IMR-90 (cell line): Measurements from ENCODE around the gene REPIN1.

ENCODE experiments used
- BHLHE40 ChIP-seq: fragments of 150-350 bp; IDR thresholded peaks from 2 replicates; pipeline ENCODE4 v1.6.1; 2016; ENCODE audit warnings: mild to moderate bottlenecking, low read depth, low read length
- CTCF ChIP-seq: conservative IDR thresholded peaks from 2 replicates; pipeline ENCODE4 v1.5.1; 2012; ENCODE audit warnings: mild to moderate bottlenecking, low read depth, low read length, improper control_type of control experiment
- MXI1 ChIP-seq: IDR thresholded peaks from 2 replicates; pipeline ENCODE4 v1.6.1; 2012; ENCODE audit warnings: low read depth, mild to moderate bottlenecking, low read length, moderate library complexity, borderline replicate concordance
- POLR2A ChIP-seq: IDR thresholded peaks from 2 replicates; pipeline ENCODE4 v1.6.1; 2012; ENCODE audit warnings: mild to moderate bottlenecking, low read depth, low read length
- RAD21 ChIP-seq: IDR thresholded peaks from 2 replicates; pipeline ENCODE4 v1.6.1; 2012; ENCODE audit warnings: low read length, improper control_type of control experiment
- RFX5 ChIP-seq: IDR thresholded peaks from 2 replicates; pipeline ENCODE4 v1.8.0; 2012; ENCODE audit warnings: low read depth, mild to moderate bottlenecking, low read length, moderate library complexity
- SMC3 ChIP-seq: fragments of 150-350 bp; IDR thresholded peaks from 2 replicates; pipeline ENCODE4 v1.6.1; 2016; ENCODE audit warnings: low read depth, mild to moderate bottlenecking, antibody characterized with exemption, low read length, moderate library complexity

GRCh38 chr7:150400008-150400787, 31.6 kb downstream of the REPIN1 start:
- TF ChIP-seq CTCF (no peak), RAD21 (no peak), POLR2A (no peak), SMC3 (no peak), RFX5 (no peak), BHLHE40 (no peak), MXI1 (no peak)
